HepG2 (cell line): ENCODE results near the gene MTIF2. TPM values are rescaled to one million over a fixed set of nuclear protein-coding genes. Genes with fewer than 3 reads are reported as not detected.
"Not testable (repeated sequence)": the region's sequence is repeated elsewhere in the genome, so short reads cannot be mapped to it uniquely, and the experiment has no call there.

ENCODE experiments used
- ATAC-seq: fragments of 200-7000 bp; cut with Tn5 transposase; 3 replicates; pipeline ENCODE4 v1.9.1; 2020; ENCODE audit warnings: mild to moderate bottlenecking, moderate library complexity
- BruUV-seq: library from RNA; stranded (reverse); fragments of 400-500 nt; replicated peaks from 2 replicates; lab custom pipeline; 2021; lab: Mats Ljungman, UMichigan
- CTCF ChIA-PET: fragments of 300-600 bp; formaldehyde crosslinking; extraction: SDS; loops from one replicate; lab custom pipeline; 2021; ENCODE audit warnings: low total read pairs, inconsistent platforms, low intra/inter-chr PET ratio; lab: Yijun Ruan, JAX
- POLR2A ChIA-PET: fragments of 350-600 bp; sonication (Branson Sonifier 250); formaldehyde crosslinking; loops from one replicate; lab custom pipeline; 2020; ENCODE audit warnings: antibody characterized with exemption, inconsistent platforms; lab: Yijun Ruan, JAX
- DNase-seq: peaks from one replicate; pipeline ENCODE4 v3.0.0-alpha.2; 2015; ENCODE audit warnings: low spot score
- FAIRE-seq: peaks from 3 replicates; lab custom pipeline; 2011; peaks lifted over from hg19 to GRCh38; lab: Jason Lieb, UNC
- H2AFZ ChIP-seq: one replicate; pipeline ENCODE4 v1.6.1; 2011; ENCODE audit warnings: low read length, inconsistent platforms
- H3K27ac ChIP-seq: fragments of 300-600 bp; 3 replicates; pipeline ENCODE4 v1.8.0; 2011; ENCODE audit warnings: mixed run types, mild to moderate bottlenecking, mixed read lengths, low read length, inconsistent platforms; ENCODE audit not compliant: insufficient read depth; ENCODE audit errors: extremely low read length
- H3K27me3 ChIP-seq, 2 experiments: fragments of 200-600 bp in 1 of 2; 2 replicates in 1 of 2; 3 replicates in 1 of 2; pipeline versions ENCODE4 v1.6.0 to v1.8.0; 2011; ENCODE audit warnings: low read length in 2 of 2, mild to moderate bottlenecking in 2 of 2, moderate library complexity in 2 of 2, inconsistent platforms in 1 of 2; ENCODE audit not compliant: insufficient read depth in 2 of 2, control insufficient read depth in 1 of 2
- H3K36me3 ChIP-seq, 2 experiments: fragments of 200-600 bp in 1 of 2; replicated peaks in 1 of 2; 2 replicates in 1 of 2; 3 replicates in 1 of 2; pipeline versions ENCODE4 v1.5.1 to v1.8.0; 2011; ENCODE audit warnings: low read length in 2 of 2, inconsistent platforms in 1 of 2; ENCODE audit not compliant: insufficient read depth in 2 of 2, control insufficient read depth in 1 of 2
- H3K4me1 ChIP-seq: 2 replicates; pipeline ENCODE4 v1.5.1; 2012; ENCODE audit warnings: low read length, inconsistent platforms; ENCODE audit not compliant: insufficient read depth
- H3K4me2 ChIP-seq: 2 replicates; pipeline ENCODE4 v1.6.0; 2011; ENCODE audit warnings: low read depth, low read length, inconsistent platforms
- H3K4me3 ChIP-seq, 3 experiments: fragments of 200-600 bp in 1 of 3; sonication (generic), shearing (Covaris generic) in 1 of 3; replicated peaks in 1 of 3; 2 replicates each; pipeline ENCODE4 v1.5.1; 2011 to 2016; ENCODE audit warnings: low read length in 3 of 3, inconsistent platforms in 2 of 3, low read depth in 2 of 3, mild to moderate bottlenecking in 2 of 3, control low read depth in 1 of 3, mixed read lengths in 1 of 3; ENCODE audit not compliant: insufficient read depth in 1 of 3
- H3K79me2 ChIP-seq: one replicate; pipeline ENCODE4 v1.6.1; 2011; ENCODE audit warnings: low read length, inconsistent platforms; ENCODE audit not compliant: insufficient read depth
- H3K9ac ChIP-seq: 2 replicates; pipeline ENCODE4 v1.6.0; 2011; ENCODE audit warnings: mild to moderate bottlenecking, low read depth, low read length, inconsistent platforms; ENCODE audit not compliant: insufficient read depth
- H3K9me3 ChIP-seq: 2 replicates; pipeline ENCODE4 v1.5.1; 2012; ENCODE audit warnings: mild to moderate bottlenecking, low read length
- H4K20me1 ChIP-seq: 2 replicates; pipeline ENCODE4 v1.6.0; 2011; ENCODE audit warnings: inconsistent platforms, mild to moderate bottlenecking, low read length, moderate library complexity; ENCODE audit not compliant: insufficient read depth
- FOXO1 ChIP-seq: sonication (generic); formaldehyde crosslinking; IDR thresholded peaks from 2 replicates; pipeline ENCODE4 v1.4.0; 2020; ENCODE audit warnings: missing genetic modification reagents
- FOXP1 ChIP-seq, 2 experiments: fragments of 450-650 bp in 1 of 2; IDR thresholded peaks; 2 replicates each; pipeline ENCODE4 v1.6.1; 2017 to 2018; ENCODE audit warnings: antibody characterized with exemption in 1 of 2
- MTF2 ChIP-seq: sonication (generic); formaldehyde crosslinking; IDR thresholded peaks from 2 replicates; pipeline ENCODE4 v1.5.0; 2020; ENCODE audit warnings: missing genetic modification reagents, borderline replicate concordance
- SOX5 ChIP-seq: IDR thresholded peaks from 2 replicates; pipeline ENCODE4 v1.6.1; 2016; ENCODE audit warnings: borderline replicate concordance
- ZNF724P ChIP-seq: sonication (generic); formaldehyde crosslinking; IDR thresholded peaks from 2 replicates; pipeline ENCODE4 v1.8.0; 2022; ENCODE audit warnings: missing genetic modification reagents, borderline replicate concordance
- ZNF749 ChIP-seq: sonication (generic); formaldehyde crosslinking; IDR thresholded peaks from 2 replicates; pipeline ENCODE4 v1.8.0; 2022; ENCODE audit warnings: mild to moderate bottlenecking, missing genetic modification reagents, moderate library complexity, borderline replicate concordance
- WGBS: methylation state at CpG from one replicate; pipeline ENCODE4 v1.1.6; 2017; ENCODE audit warnings: low lambda C conversion rate; 5-methylcytosine and 5-hydroxymethylcytosine counted together
- in situ Hi-C: cut with HindIII; loops from 2 replicates; pipeline ENCODE4 v1.10.0; 2017; ENCODE audit warnings: low pct_unique_long_range_greater_than_20kb; ENCODE audit not compliant: extremely low pct_ligation_motif_present
- intact Hi-C: fragments of 100-400 bp; cut with micrococcal nuclease; formaldehyde crosslinking; loops from one replicate; pipeline ENCODE4 v1.10.0; 2022; ENCODE audit not compliant: unreplicated experiment
- polyA plus RNA-seq, 8 experiments: library from polyadenylated mRNA; depleted of rRNA in 3 of 8; stranded (reverse) in 7 of 8; unstranded in 1 of 8; fragments of >200 nt; fragmentation: Illumina TruSeq in 4 of 8; extraction: Trizol in 4 of 8; gene quantifications; 2 replicates each; pipeline versions ENCODE4 v1.2.1 to v1.2.3, GENCODE V29; 2011 to 2016; ENCODE audit warnings: low read depth in 4 of 8, missing spikeins in 1 of 8, mixed read lengths in 1 of 8; ENCODE audit not compliant: insufficient read depth in 1 of 8
- total RNA-seq, 5 experiments: library from RNA; depleted of rRNA; stranded (reverse); fragments of >200 nt; fragmentation: Illumina TruSeq; extraction: Trizol; gene quantifications; 2 replicates each; pipeline ENCODE4 v1.2.3, GENCODE V29; 2016; ENCODE audit warnings: low read depth in 1 of 5
- TF ChIP-seq, protein P1 (sequence below): IDR thresholded peaks from 2 replicates; pipeline ENCODE4 v1.6.1; 2012; ENCODE audit warnings: low read length, improper control_type of control experiment
- TF ChIP-seq, protein P2 (sequence below): IDR thresholded peaks from 2 replicates; pipeline ENCODE4 v1.6.1; 2012; ENCODE audit warnings: low read depth, low read length, improper control_type of control experiment

Gene MTIF2
- total and polyA plus RNA-seq, 2 of the 13 experiments (the other 11 are each of a cell fraction or from before 2014, with no cell fraction given): 32.1 to 92.1 TPM

DNA sequence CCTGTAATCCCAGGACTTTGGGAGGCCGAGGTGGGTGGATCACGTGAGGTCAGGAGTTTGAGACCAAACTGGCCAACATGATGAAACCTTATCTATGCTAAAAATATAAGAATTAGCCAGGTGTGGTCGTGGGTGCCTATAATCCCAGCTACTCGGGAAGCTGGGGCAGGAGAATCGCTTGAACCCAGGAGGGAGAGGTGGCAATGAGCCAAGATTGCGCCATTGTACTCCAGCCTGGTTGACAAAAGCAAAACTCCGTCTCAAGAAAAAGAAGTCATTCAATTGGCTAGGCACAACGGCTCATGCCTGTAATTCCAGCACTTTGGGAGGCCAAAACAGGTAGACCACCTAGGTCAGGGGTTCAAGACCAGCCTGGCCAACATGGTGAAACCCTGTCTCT, 27.4 kb downstream of the MTIF2 start:
- DNase-seq, H3K4me3 ChIP-seq, H2AFZ ChIP-seq, H3K27ac ChIP-seq, H3K79me2 ChIP-seq, in situ Hi-C loops, H3K27me3 ChIP-seq, H3K4me2 ChIP-seq, BruUV-seq, H4K20me1 ChIP-seq, H3K9me3 ChIP-seq, H3K9ac ChIP-seq, intact Hi-C loops, CTCF ChIA-PET, ATAC-seq, FAIRE-seq: not testable (repeated sequence)
- Histone ChIP-seq H3K36me3 (peaks cover 5 to 41% of the 10 kb centered on the region in 2 experiments), H3K4me1 (peaks cover 16% of the 10 kb centered on the region)
- WGBS: 96% methylated on average over 8 of the region's 8 CpGs
- POLR2A ChIA-PET: interaction anchor here (0.7 to 1.1 kb wide), 2 partner anchors 9 to 448 kb away, joined by 3 to 5 read pairs; partner anchors contain the start of genes CLHC1 and RPS27A

DNA sequence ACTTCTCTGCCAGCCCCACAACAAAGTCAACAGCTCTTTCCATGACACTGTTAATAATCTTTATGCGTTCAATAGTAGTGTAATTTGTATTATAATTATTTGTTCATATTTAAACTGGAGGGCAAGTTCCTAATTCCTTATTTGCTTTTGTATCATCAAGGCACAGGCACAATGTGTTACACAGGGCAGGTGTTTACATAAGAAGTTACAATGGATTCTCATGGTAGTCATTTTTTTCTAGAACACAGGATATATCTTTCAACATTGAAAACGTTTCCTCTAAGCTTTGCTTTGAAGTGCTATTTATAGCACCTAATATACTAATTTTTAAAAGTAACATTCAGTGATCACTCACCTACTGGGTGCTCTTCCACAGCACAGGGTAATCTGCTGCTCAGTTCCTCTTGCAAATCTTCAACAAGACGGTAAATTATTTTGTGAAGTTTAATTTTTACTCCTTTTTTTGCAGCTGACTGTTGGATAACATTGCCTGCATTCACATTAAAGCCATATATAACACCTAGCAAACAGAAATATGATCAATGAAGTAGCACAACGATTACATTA, 29.3 kb downstream of the MTIF2 start:
- no peak overlapping the region for H3K9ac ChIP-seq
- in situ Hi-C loops: no loop called here
- 64% methylated on average over 4 of the region's 4 CpGs for WGBS
- H3K36me3 ChIP-seq: peaks cover 2 to 48% of the 10 kb centered on the region in 2 experiments; a peak in 4 of 5 replicates
- peak; percentile 37 for DNase-seq
- H2AFZ ChIP-seq: no peak overlapping the region
- peaks cover 23% of the 10 kb centered on the region for H3K4me1 ChIP-seq
- no peak overlapping the region for H3K4me3 ChIP-seq
- intact Hi-C loops: loop anchor here (10.0 kb wide), 3 partner anchors 175 to 275 kb away; partner anchors contain the start of genes CCDC88A, CFAP36 and RTN4
- no peak for FAIRE-seq
- no peaks in the 10 kb centered on the region for H3K9me3 ChIP-seq
- ATAC-seq: peak; percentile 22; the same call in 2 of the 3 replicates
- peaks cover 3% of the 10 kb centered on the region; the same call in 1 of the 2 replicates for H4K20me1 ChIP-seq
- peak overlapping the region; percentile 35 for H3K27ac ChIP-seq
- BruUV-seq: no TSS peak
- ChIA-PET POLR2A (interaction anchor here (0.6 to 1.3 kb wide), 2 partner anchors 11 to 30 kb away, joined by 3 to 4 read pairs; no protein-coding TSS in a partner anchor), CTCF (no interaction called here)
- H3K27me3 ChIP-seq: no peaks in the 10 kb centered on the region
- H3K4me2 ChIP-seq: no peak overlapping the region
- peaks cover 4% of the 10 kb centered on the region for H3K79me2 ChIP-seq
- TF ChIP-seq FOXO1 (CRISPR knock-in tag) (no peak), ZNF749 (CRISPR knock-in tag) (no peak), ZNF724P (CRISPR knock-in tag) (no peak), MTF2 (no peak), FOXP1 (IDR thresholded peaks at IDR 0.05) (no peak), FOXP1 (CRISPR knock-in tag; IDR thresholded peaks at IDR 0.05) (0 out of 2 replicates have a peak, but pooled peaks have one; percentile 44), SOX5 (CRISPR knock-in tag) (peak; percentile 92)
- TF ChIP-seq, protein P1, sequence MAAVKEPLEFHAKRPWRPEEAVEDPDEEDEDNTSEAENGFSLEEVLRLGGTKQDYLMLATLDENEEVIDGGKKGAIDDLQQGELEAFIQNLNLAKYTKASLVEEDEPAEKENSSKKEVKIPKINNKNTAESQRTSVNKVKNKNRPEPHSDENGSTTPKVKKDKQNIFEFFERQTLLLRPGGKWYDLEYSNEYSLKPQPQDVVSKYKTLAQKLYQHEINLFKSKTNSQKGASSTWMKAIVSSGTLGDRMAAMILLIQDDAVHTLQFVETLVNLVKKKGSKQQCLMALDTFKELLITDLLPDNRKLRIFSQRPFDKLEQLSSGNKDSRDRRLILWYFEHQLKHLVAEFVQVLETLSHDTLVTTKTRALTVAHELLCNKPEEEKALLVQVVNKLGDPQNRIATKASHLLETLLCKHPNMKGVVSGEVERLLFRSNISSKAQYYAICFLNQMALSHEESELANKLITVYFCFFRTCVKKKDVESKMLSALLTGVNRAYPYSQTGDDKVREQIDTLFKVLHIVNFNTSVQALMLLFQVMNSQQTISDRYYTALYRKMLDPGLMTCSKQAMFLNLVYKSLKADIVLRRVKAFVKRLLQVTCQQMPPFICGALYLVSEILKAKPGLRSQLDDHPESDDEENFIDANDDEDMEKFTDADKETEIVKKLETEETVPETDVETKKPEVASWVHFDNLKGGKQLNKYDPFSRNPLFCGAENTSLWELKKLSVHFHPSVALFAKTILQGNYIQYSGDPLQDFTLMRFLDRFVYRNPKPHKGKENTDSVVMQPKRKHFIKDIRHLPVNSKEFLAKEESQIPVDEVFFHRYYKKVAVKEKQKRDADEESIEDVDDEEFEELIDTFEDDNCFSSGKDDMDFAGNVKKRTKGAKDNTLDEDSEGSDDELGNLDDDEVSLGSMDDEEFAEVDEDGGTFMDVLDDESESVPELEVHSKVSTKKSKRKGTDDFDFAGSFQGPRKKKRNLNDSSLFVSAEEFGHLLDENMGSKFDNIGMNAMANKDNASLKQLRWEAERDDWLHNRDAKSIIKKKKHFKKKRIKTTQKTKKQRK: no peak
- TF ChIP-seq, protein P2, sequence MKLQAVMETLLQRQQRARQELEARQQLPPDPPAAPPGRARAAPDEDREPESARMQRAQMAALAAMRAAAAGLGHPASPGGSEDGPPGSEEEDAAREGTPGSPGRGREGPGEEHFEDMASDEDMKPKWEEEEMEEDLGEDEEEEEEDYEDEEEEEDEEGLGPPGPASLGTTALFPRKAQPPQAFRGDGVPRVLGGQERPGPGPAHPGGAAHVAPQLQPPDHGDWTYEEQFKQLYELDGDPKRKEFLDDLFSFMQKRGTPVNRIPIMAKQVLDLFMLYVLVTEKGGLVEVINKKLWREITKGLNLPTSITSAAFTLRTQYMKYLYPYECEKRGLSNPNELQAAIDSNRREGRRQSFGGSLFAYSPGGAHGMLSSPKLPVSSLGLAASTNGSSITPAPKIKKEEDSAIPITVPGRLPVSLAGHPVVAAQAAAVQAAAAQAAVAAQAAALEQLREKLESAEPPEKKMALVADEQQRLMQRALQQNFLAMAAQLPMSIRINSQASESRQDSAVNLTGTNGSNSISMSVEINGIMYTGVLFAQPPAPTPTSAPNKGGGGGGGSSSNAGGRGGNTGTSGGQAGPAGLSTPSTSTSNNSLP: peak; percentile 71
